H1 (cell line): ENCODE data around the gene TXN2. TPM values are rescaled to one million over a fixed set of nuclear protein-coding genes. Genes with fewer than 3 reads are reported as not detected.

Experiments used
- CTCF ChIA-PET: fragments of 300-600 bp; sonication (Branson Sonifier 250); formaldehyde crosslinking; loops from one replicate; lab custom pipeline; 2021; ENCODE audit not compliant: partially characterized antibody; lab: Charles Lee
- POLR2A ChIA-PET: fragments of 300-600 bp; sonication (Branson Sonifier 250); formaldehyde crosslinking; loops from one replicate; lab custom pipeline; 2021; ENCODE audit warnings: inconsistent platforms; ENCODE audit not compliant: partially characterized antibody; lab: Charles Lee
- DNase-seq, 2 experiments: peaks; one replicate each; pipeline versions ENCODE4 v3.0.0 to v3.0.0-alpha.2; 2010 to 2022; ENCODE audit warnings: low spot score in 2 of 2, low read depth in 1 of 2, mixed read lengths in 1 of 2
- FAIRE-seq: peaks from 2 replicates; lab custom pipeline; 2011; peaks lifted over from hg19 to GRCh38; lab: Jason Lieb, UNC
- H2AFZ ChIP-seq: 2 replicates; pipeline ENCODE4 v1.8.1; 2012; ENCODE audit warnings: low read length, inconsistent platforms
- H2AK5ac ChIP-seq: 2 replicates; pipeline ENCODE4 v1.6.1; 2013; ENCODE audit warnings: low read depth, low read length
- H2BK120ac ChIP-seq: replicated peaks from 2 replicates; pipeline ENCODE3; 2013; ENCODE audit warnings: low read depth, low read length, inconsistent platforms
- H2BK12ac ChIP-seq: 2 replicates; pipeline ENCODE4 v1.6.1; 2013; ENCODE audit warnings: low read depth, low read length
- H2BK15ac ChIP-seq: 2 replicates; pipeline ENCODE4 v1.6.1; 2013; ENCODE audit warnings: low read length
- H2BK20ac ChIP-seq: 2 replicates; pipeline ENCODE4 v1.6.1; 2013; ENCODE audit warnings: low read length
- H2BK5ac ChIP-seq: 2 replicates; pipeline ENCODE4 v1.6.1; 2013; ENCODE audit warnings: low read depth, low read length
- H3K14ac ChIP-seq: 2 replicates; pipeline ENCODE4 v1.6.1; 2013; ENCODE audit warnings: inconsistent platforms; ENCODE audit not compliant: insufficient read length
- H3K18ac ChIP-seq: 2 replicates; pipeline ENCODE4 v1.6.1; 2013; ENCODE audit warnings: low read length; ENCODE audit errors: extremely low read depth
- H3K23ac ChIP-seq: 2 replicates; pipeline ENCODE4 v1.6.1; 2013; ENCODE audit warnings: inconsistent platforms; ENCODE audit not compliant: insufficient read length
- H3K23me2 ChIP-seq: 2 replicates; pipeline ENCODE4 v1.6.1; 2013; ENCODE audit warnings: low read depth, low read length
- H3K27ac ChIP-seq: 2 replicates; pipeline ENCODE4 v1.6.1; 2011; ENCODE audit warnings: low read depth, low read length, inconsistent platforms
- H3K27me3 ChIP-seq, 4 experiments: replicated peaks in 1 of 4; 1 replicate in 1 of 4; 2 replicates in 3 of 4; pipeline versions ENCODE4 v1.6.1 to v1.8.1; 2011 to 2013; ENCODE audit warnings: low read length in 3 of 4, mild to moderate bottlenecking in 3 of 4, inconsistent platforms in 2 of 4, mixed read lengths in 2 of 4, moderate library complexity in 1 of 4; ENCODE audit not compliant: control insufficient read depth in 3 of 4, insufficient read depth in 3 of 4; ENCODE audit errors: extremely low read depth in 1 of 4
- H3K36me3 ChIP-seq, 4 experiments: 2 replicates each; pipeline versions ENCODE4 v1.6.1 to v1.8.1; 2011 to 2013; ENCODE audit warnings: mild to moderate bottlenecking in 4 of 4, low read length in 3 of 4, moderate library complexity in 2 of 4, control low read depth in 1 of 4, inconsistent platforms in 1 of 4; ENCODE audit not compliant: insufficient read depth in 4 of 4, control insufficient read depth in 2 of 4
- H3K4ac ChIP-seq: replicated peaks from 2 replicates; pipeline ENCODE3; 2013; ENCODE audit warnings: low read length, low read depth, mixed read lengths, inconsistent platforms; ENCODE audit not compliant: insufficient read length
- H3K4me1 ChIP-seq, 4 experiments: replicated peaks in 1 of 4; 1 replicate in 1 of 4; 2 replicates in 3 of 4; pipeline versions ENCODE4 v1.6.1 to v1.8.1; 2011 to 2013; ENCODE audit warnings: low read length in 3 of 4, inconsistent platforms in 2 of 4, mixed read lengths in 1 of 4; ENCODE audit not compliant: insufficient read depth in 4 of 4, control insufficient read depth in 3 of 4
- H3K4me2 ChIP-seq, 2 experiments: 2 replicates each; pipeline versions ENCODE4 v1.6.1 to v1.8.1; 2011 to 2013; ENCODE audit warnings: low read depth in 2 of 2, low read length in 2 of 2, control low read depth in 1 of 2, inconsistent platforms in 1 of 2, mild to moderate bottlenecking in 1 of 2; ENCODE audit not compliant: insufficient read depth in 1 of 2
- H3K4me3 ChIP-seq, 4 experiments: fragments of 200-600, 300-600 bp in 1 of 4; sonication (generic), shearing (Covaris generic), sonication (Bioruptor Twin) in 1 of 4; 2 replicates each; pipeline versions ENCODE4 v1.5.1 to v1.8.1; 2011 to 2016; ENCODE audit warnings: low read length in 4 of 4, low read depth in 3 of 4, control low read depth in 2 of 4, inconsistent platforms in 2 of 4, mild to moderate bottlenecking in 2 of 4, mixed read lengths in 1 of 4, moderate library complexity in 1 of 4; ENCODE audit not compliant: insufficient read depth in 2 of 4; ENCODE audit errors: extremely low read depth in 1 of 4
- H3K56ac ChIP-seq: replicated peaks from 2 replicates; pipeline ENCODE3; 2013; ENCODE audit warnings: low read depth, mild to moderate bottlenecking, mixed read lengths, low read length, inconsistent platforms; ENCODE audit not compliant: insufficient read length
- H3K79me1 ChIP-seq: 2 replicates; pipeline ENCODE4 v1.6.1; 2013; ENCODE audit warnings: low read depth, low read length, control low read depth
- H3K79me2 ChIP-seq, 2 experiments: 2 replicates each; pipeline versions ENCODE4 v1.6.1 to v1.8.1; 2012 to 2013; ENCODE audit warnings: low read length in 2 of 2, mild to moderate bottlenecking in 2 of 2, inconsistent platforms in 1 of 2; ENCODE audit not compliant: insufficient read depth in 2 of 2, control insufficient read depth in 1 of 2
- H3K9ac ChIP-seq, 4 experiments: replicated peaks in 1 of 4; 1 replicate in 1 of 4; 2 replicates in 3 of 4; pipeline versions ENCODE4 v1.6.1 to v1.8.1; 2011 to 2013; ENCODE audit warnings: low read depth in 3 of 4, low read length in 3 of 4, control low read depth in 2 of 4, mild to moderate bottlenecking in 2 of 4, moderate library complexity in 2 of 4, inconsistent platforms in 1 of 4; ENCODE audit errors: extremely low read depth in 1 of 4
- H3K9me3 ChIP-seq, 2 experiments: 2 replicates each; pipeline versions ENCODE4 v1.6.1 to v1.8.1; 2012 to 2013; ENCODE audit warnings: mild to moderate bottlenecking in 2 of 2, moderate library complexity in 2 of 2, control low read depth in 1 of 2, inconsistent platforms in 1 of 2, low read depth in 1 of 2, low read length in 1 of 2, mixed read lengths in 1 of 2; ENCODE audit not compliant: insufficient read depth in 2 of 2
- H4K20me1 ChIP-seq, 2 experiments: replicated peaks in 1 of 2; 2 replicates each; pipeline versions ENCODE3 to v1.8.1; 2011 to 2013; ENCODE audit warnings: inconsistent platforms in 2 of 2, low read length in 2 of 2, mild to moderate bottlenecking in 1 of 2; ENCODE audit not compliant: insufficient read depth in 2 of 2, control insufficient read depth in 1 of 2
- H4K5ac ChIP-seq: 2 replicates; pipeline ENCODE4 v1.6.1; 2013; ENCODE audit warnings: low read length, low read depth, mixed read lengths, inconsistent platforms; ENCODE audit not compliant: insufficient read length
- H4K8ac ChIP-seq: 2 replicates; pipeline ENCODE4 v1.8.0; 2013; ENCODE audit warnings: mild to moderate bottlenecking, moderate library complexity, low read length, inconsistent platforms; ENCODE audit not compliant: insufficient read depth; ENCODE audit errors: extremely low read depth
- H4K91ac ChIP-seq: replicated peaks from 2 replicates; pipeline ENCODE3; 2013; ENCODE audit warnings: low read length, mixed read lengths, inconsistent platforms; ENCODE audit not compliant: insufficient read length
- CTBP2 ChIP-seq: IDR thresholded peaks from 2 replicates; pipeline ENCODE4 v1.7.0; 2011; ENCODE audit warnings: borderline replicate concordance, mild to moderate bottlenecking, moderate library complexity, mixed read lengths, low read length; ENCODE audit not compliant: insufficient read depth, insufficient read length
- CTCF ChIP-seq, 3 experiments: IDR thresholded peaks; 1 replicate in 2 of 3; 2 replicates in 1 of 3; pipeline versions ENCODE4 v1.5.1 to v1.6.1; 2011; ENCODE audit warnings: low read length in 3 of 3, mild to moderate bottlenecking in 3 of 3, inconsistent platforms in 2 of 3, low read depth in 1 of 3, moderate library complexity in 1 of 3; ENCODE audit not compliant: insufficient read depth in 1 of 3; ENCODE audit errors: control extremely low read depth in 1 of 3
- EGR1 ChIP-seq: IDR thresholded peaks from 2 replicates; pipeline ENCODE4 v1.6.1; 2011; ENCODE audit warnings: low read depth, low read length, borderline replicate concordance
- RAD21 ChIP-seq, 2 experiments: IDR thresholded peaks in 1 of 2; conservative IDR thresholded peaks in 1 of 2; 2 replicates each; pipeline ENCODE4 v1.6.1; 2011; ENCODE audit warnings: low read depth in 2 of 2, low read length in 2 of 2, improper control_type of control experiment in 1 of 2, inconsistent platforms in 1 of 2, mild to moderate bottlenecking in 1 of 2, moderate library complexity in 1 of 2
- RBBP5 ChIP-seq: IDR thresholded peaks from 2 replicates; pipeline ENCODE4 v1.7.1; 2012; ENCODE audit warnings: low read depth, mild to moderate bottlenecking, inconsistent platforms, low read length, moderate library complexity, borderline replicate concordance
- RXRA ChIP-seq: IDR thresholded peaks from 2 replicates; pipeline ENCODE4 v1.6.1; 2011; ENCODE audit warnings: low read depth, mild to moderate bottlenecking, low read length, moderate library complexity; ENCODE audit not compliant: insufficient read depth
- SIX5 ChIP-seq: IDR thresholded peaks from 2 replicates; pipeline ENCODE4 v1.6.1; 2011; ENCODE audit warnings: mild to moderate bottlenecking, low read depth, low read length
- SP1 ChIP-seq: IDR thresholded peaks from 2 replicates; pipeline ENCODE4 v1.6.1; 2011; ENCODE audit warnings: low read depth, low read length
- SUZ12 ChIP-seq: fragments of 200-600 bp; sonication (generic); IDR thresholded peaks from 2 replicates; pipeline ENCODE4 v1.6.1; 2012; ENCODE audit warnings: mild to moderate bottlenecking, inconsistent platforms, low read length, moderate library complexity, mixed read lengths
- WGBS, 2 experiments: shearing (Covaris generic) in 1 of 2; methylation state at CpG; one replicate each; pipeline versions ENCODE4 v1.1.6 to v1.1.7; 2013 to 2015; ENCODE audit warnings: low lambda C conversion rate in 2 of 2, mixed read lengths in 2 of 2, inconsistent platforms in 1 of 2, low coverage in 1 of 2, missing lambda C conversion rate in 1 of 2; ENCODE audit not compliant: insufficient replicate concordance in 2 of 2, insufficient coverage in 1 of 2, insufficient read length in 1 of 2; ENCODE audit errors: extremely low coverage in 1 of 2, missing lambda C conversion rate in 1 of 2; 5-methylcytosine and 5-hydroxymethylcytosine counted together
- polyA plus RNA-seq, 7 experiments: library from polyadenylated mRNA; depleted of rRNA in 3 of 7; stranded (reverse) in 5 of 7; unstranded in 2 of 7; fragments of >200 nt in 5 of 7; fragments of 200-250 nt in 2 of 7; gene quantifications; 1 replicate in 5 of 7; 2 replicates in 1 of 7; 4 replicates in 1 of 7; pipeline versions ENCODE4 v1.2.1 to v1.2.3, GENCODE V29; 2011 to 2013; ENCODE audit warnings: missing spikeins in 2 of 7, mixed read lengths in 2 of 7
- total RNA-seq: library from RNA; stranded (reverse); fragmentation: NEBNext Ultra II Directional; extraction: Animal tissue kit (Norgen Biotek cat#: 25700); gene quantifications from 2 replicates; pipeline ENCODE4 v1.2.1, GENCODE V29; 2021

TXN2 gene
- total and polyA plus RNA-seq, 2 of the 8 experiments (the other 6 are each of a cell fraction or from before 2014, with no cell fraction given): 47.5 to 116 TPM

DNA sequence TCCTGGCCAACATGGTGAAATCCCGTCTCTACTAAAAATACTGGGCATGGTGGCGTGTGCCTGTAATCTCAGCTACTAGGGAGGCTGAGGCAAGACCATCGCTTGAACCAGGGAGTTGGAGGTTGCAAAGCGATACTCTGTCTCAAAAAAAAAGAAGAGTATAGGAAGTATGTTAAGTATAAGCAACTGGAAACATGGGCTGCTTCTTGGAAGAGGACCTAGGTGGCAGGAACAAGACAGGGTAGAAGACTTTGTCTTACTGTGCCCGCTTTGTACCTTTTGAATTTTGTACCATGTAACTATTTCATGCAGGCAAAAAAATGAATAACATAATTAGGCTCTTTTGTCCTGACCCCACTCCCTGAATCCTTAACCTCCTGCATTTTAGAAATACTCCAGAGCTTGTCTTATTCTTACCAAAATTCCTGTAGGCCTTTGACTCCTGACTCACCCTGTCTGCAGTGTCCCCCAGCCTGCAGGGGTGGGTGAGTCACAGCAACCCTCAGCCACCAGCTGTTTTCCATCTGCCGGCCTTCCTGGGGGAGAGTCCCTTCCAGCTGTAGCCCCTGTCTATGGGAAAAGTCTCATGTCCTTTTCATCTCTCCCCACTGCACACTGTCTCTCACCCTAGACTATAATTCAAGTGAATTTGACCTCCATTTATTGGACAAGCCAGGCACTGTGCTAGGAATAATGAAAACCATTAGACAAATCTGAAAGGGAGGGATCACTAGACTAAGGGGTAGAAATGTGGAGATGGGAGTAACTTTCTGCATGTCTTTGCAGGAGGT, 41.8 kb downstream of the TXN2 start:
- Histone ChIP-seq H4K91ac (no peak overlapping the region), H3K36me3 (no peaks in the 10 kb centered on the region), H3K56ac (no peak overlapping the region), H3K4me3 (no peak overlapping the region), H2BK5ac (no peak overlapping the region), H3K4ac (no peak overlapping the region), H2BK120ac (no peak overlapping the region), H3K23ac (no peak overlapping the region), H3K14ac (no peak overlapping the region), H3K9ac (no peak overlapping the region), H3K4me2 (no peak overlapping the region), H2AFZ (no peak overlapping the region), H2AK5ac (no peak overlapping the region), H4K5ac (no peak overlapping the region), H3K18ac (no peak overlapping the region), H3K4me1 (peaks cover 7 to 14% (median 10%) of the 10 kb centered on the region in 4 experiments; a peak in 6 of 7 replicates), H3K9me3 (no peaks in the 10 kb centered on the region), H3K23me2 (no peaks in the 10 kb centered on the region), H3K79me1 (no peaks in the 10 kb centered on the region), H2BK15ac (no peak overlapping the region), H2BK20ac (no peak overlapping the region; the same call in 1 of the 2 replicates), H2BK12ac (no peak overlapping the region), H3K27ac (no peak overlapping the region), H4K8ac (no peak overlapping the region), H4K20me1 (no peaks in the 10 kb centered on the region), H3K79me2 (no peaks in the 10 kb centered on the region), H3K27me3 (no peaks in the 10 kb centered on the region)
- ChIA-PET CTCF (interaction anchor here (0.7 to 1.1 kb wide), 3 partner anchors 17 to 86 kb away, joined by 3 to 5 read pairs (median 3); no protein-coding TSS in a partner anchor), POLR2A (interaction anchor here (0.6 kb wide), 1 partner anchor 21 kb away, joined by 3 read pairs; no protein-coding TSS in a partner anchor)
- FAIRE-seq: no peak
- DNase-seq: no peak
- WGBS, 2 experiments: 93% methylated on average over 6 of the region's 6 CpGs; no CpG with 5 or more reads in 1 of the 2 experiments
- TF ChIP-seq RXRA (no peak), SP1 (no peak), SIX5 (no peak), CTBP2 (no peak), EGR1 (no peak), CTCF (IDR thresholded peaks at IDR 0.05; ENCODE audit: control extremely low read depth in 1 of 3, insufficient read depth in 1 of 3, low read depth in 1 of 3, low read length in 3 of 3) (no peak), SUZ12 (no peak), RBBP5 (no peak), RAD21 (IDR thresholded peaks at IDR 0.05 in 1 of 2, conservative IDR thresholded peaks at IDR 0.05 in 1 of 2; ENCODE audit: low read depth in 2 of 2, low read length in 2 of 2) (no peak)
